ENCODE data around the gene SP100. TPM values are rescaled to one million over a fixed set of nuclear protein-coding genes. Genes with fewer than 3 reads are reported as not detected.

Gene SP100
- total RNA-seq, 2 experiments from 2014 or later, result 351 TPM

DNA sequence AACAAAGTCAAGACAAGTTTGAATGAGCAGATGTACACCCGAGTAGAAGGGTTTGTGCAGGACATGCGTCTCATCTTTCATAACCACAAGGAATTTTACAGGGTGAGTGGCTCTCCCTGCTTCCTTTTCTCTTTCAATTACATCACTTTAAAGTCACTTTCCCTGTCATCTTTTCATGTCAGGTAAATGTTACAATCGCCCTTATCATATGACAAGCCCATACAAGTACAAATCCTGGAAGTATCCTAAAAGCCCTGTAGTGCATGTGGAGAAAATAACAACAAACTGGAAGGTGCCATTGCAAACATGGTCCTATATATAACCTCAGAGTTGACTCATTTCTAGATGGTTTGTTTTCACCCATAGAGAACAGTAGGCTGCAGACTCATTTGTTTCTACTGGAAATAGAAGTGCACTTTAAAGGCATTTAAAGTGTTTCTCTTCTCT lies 126.0 kb downstream of the SP100 start:
- no peak overlapping the region for H3K4me3 Mint-ChIP-seq
- POLR2A ChIA-PET, result no interaction called here
- no peak overlapping the region for H3K27ac Mint-ChIP-seq
- CTCF ChIA-PET, result no interaction called here
- H3K4me1 Mint-ChIP-seq, result peaks cover 26% of the 10 kb centered on the region
- peaks cover 74% of the 10 kb centered on the region for H3K36me3 Mint-ChIP-seq (ENCODE audit: low read depth)
- no peaks in the 10 kb centered on the region for H3K27me3 Mint-ChIP-seq
- no peak for DNase-seq
- H3K9me3 Mint-ChIP-seq, result peaks cover 13% of the 10 kb centered on the region

DNA sequence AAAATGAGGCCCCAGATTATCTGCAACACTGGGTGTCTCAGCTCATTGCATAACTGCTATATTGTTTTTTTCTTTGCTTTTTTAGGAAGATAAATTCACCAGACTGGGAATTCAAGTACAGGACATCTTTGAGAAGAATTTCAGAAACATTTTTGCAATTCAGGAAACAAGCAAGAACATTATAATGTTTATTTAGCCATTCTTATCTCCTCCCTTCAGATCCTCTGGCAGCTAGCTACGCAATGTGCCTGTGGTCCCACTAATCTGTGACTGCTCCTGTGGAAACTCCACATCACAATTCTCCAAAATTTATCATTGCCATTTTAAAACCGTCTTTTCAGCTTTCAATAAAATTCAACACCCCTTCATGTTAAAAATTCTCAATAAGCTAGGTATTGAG lies 126.8 kb downstream of the SP100 start:
- H3K4me3 Mint-ChIP-seq, result no peak overlapping the region
- H3K4me1 Mint-ChIP-seq, result peaks cover 24% of the 10 kb centered on the region
- H3K27ac Mint-ChIP-seq, result no peak overlapping the region
- no peaks in the 10 kb centered on the region for H3K27me3 Mint-ChIP-seq
- no peak for DNase-seq
- peaks cover 11% of the 10 kb centered on the region for H3K9me3 Mint-ChIP-seq
- ChIA-PET POLR2A (interaction anchor here (0.6 kb wide), 1 partner anchor 27 kb away, joined by 3 read pairs; no protein-coding TSS in a partner anchor), CTCF (no interaction called here)
- H3K36me3 Mint-ChIP-seq (ENCODE audit: low read depth), result peaks cover 69% of the 10 kb centered on the region

DNA sequence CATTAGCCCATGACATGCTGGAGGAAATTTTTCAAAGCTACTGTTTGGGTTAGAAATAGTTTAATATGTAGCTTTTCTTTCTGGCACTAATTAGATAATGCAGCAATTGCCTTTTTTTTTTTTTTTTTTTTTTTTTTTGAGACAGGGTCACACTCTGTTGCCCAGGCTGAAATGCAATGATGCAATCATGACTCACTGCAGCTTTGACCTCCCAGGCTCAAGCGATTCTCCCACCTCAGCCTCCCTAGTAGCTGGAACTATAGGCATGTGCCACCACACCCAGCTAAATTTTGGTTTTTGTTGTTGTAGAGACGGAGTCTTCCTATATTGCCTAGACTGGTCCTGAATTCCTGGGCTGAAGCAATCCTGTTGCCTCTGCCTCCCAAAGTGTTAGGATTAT lies 136.2 kb downstream of the SP100 start:
- ChIA-PET CTCF (interaction anchor here (0.7 kb wide), 1 partner anchor 40 kb away, joined by 3 read pairs; no protein-coding TSS in a partner anchor), POLR2A (no interaction called here)
- Mint-ChIP-seq H3K4me1 (peaks cover 6% of the 10 kb centered on the region), H3K4me3 (no peak overlapping the region), H3K9me3 (peaks cover 15% of the 10 kb centered on the region), H3K27me3 (peaks cover 5% of the 10 kb centered on the region), H3K36me3 (ENCODE audit: low read depth) (peaks cover 12% of the 10 kb centered on the region), H3K27ac (no peak overlapping the region)
- no peak for DNase-seq

DNA sequence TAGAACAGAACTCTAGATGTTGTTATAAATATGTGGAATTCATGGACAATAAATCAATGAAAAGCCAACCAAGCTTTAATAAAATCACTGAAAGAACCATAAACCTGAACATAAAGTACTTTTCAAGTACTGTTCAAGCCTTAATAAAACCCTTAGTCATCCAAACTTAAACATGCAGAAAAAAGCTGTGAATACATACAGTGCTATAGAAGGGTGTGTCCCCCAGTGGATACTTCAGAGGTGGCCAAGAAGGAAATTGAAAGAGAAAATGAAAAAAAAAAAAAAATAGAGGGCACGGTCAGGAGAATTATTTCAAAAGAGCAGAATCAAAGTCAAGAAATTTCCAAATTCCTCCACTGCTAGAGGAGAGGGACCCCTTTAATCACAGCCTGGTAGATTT lies 141.1 kb downstream of the SP100 start:
- POLR2A ChIA-PET, result interaction anchor here (0.6 to 1.4 kb wide), 2 partner anchors 46 to 333 kb away, joined by 3 to 5 read pairs; no protein-coding TSS in a partner anchor
- Mint-ChIP-seq H3K9me3 (peaks cover 15% of the 10 kb centered on the region), H3K4me1 (peaks cover 6% of the 10 kb centered on the region), H3K27ac (no peak overlapping the region), H3K36me3 (ENCODE audit: low read depth) (peaks cover 12% of the 10 kb centered on the region), H3K27me3 (peaks cover 13% of the 10 kb centered on the region), H3K4me3 (no peak overlapping the region)
- CTCF ChIA-PET, result interaction anchor here (0.7 kb wide), 1 partner anchor 319 kb away, joined by 3 read pairs; no protein-coding TSS in a partner anchor
- DNase-seq, result no peak

DNA sequence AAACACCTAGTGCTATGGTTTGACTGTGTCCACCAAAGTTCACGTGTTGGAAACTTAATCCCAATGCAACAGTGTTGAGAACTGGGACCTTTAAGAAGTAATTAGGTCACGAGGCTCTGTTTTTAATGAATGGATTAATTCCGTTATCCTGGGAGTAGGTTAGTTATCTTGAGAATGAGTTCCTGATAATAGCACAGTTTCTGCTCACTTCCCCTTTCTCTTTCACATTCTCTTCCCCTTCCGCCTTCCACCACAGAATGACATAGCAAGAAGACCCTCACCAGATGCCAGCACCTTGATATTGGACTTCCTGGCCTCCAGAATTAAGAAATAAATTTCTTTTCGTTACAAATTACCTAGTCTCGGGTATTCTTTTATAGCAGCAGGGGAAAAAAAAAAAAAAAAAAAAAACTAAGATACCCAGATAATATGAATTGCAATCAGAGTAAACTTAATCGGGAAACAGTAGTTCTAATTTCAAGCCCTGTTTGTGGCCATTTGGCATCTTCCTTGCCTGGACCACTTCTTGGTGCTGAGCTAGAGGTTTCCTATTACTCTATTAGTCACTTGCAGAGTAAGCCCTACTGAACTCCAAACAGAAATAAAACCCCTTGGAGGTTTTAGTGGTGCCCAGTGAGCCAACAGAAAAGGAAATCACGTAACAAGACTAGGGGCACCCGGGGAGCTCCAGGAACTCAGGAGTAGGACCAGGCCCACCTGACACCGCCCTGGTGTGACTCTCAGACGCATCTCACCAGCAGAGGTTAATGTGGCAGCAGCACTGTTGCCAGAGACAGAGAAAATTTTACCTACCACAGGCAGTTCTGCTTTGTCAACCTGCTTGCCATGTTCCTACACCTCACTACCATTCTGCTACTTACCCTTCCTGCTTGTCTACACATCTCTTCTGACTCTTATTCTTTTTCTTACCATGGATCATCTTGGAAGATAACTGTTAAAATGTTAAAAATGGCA lies 149.1 kb downstream of the SP100 start:
- H3K27ac Mint-ChIP-seq, result no peak overlapping the region
- DNase-seq, result no peak
- H3K4me3 Mint-ChIP-seq, result no peak overlapping the region
- peaks cover 9% of the 10 kb centered on the region for H3K36me3 Mint-ChIP-seq (ENCODE audit: low read depth)
- CTCF ChIA-PET, result no interaction called here
- peaks cover 14% of the 10 kb centered on the region for H3K9me3 Mint-ChIP-seq
- peaks cover 5% of the 10 kb centered on the region for H3K4me1 Mint-ChIP-seq
- POLR2A ChIA-PET, result no interaction called here
- H3K27me3 Mint-ChIP-seq, result peaks cover 2% of the 10 kb centered on the region

- no peaks in the 10 kb centered on the region for H3K27me3 Mint-ChIP-seq
- H3K36me3 Mint-ChIP-seq (ENCODE audit: low read depth), result peaks cover 23% of the 10 kb centered on the region
- H3K9me3 Mint-ChIP-seq, result peaks cover 38% of the 10 kb centered on the region
- H3K4me3 Mint-ChIP-seq, result no peak overlapping the region
- no peak overlapping the region for H3K27ac Mint-ChIP-seq
- ChIA-PET POLR2A (no interaction called here), CTCF (no interaction called here)
- DNase-seq, result no peak
- H3K4me1 Mint-ChIP-seq, result peaks cover 5% of the 10 kb centered on the region
These were observed 153.3 kb downstream of the SP100 start for GRCh38 chr2:230569298-230569697.

DNA sequence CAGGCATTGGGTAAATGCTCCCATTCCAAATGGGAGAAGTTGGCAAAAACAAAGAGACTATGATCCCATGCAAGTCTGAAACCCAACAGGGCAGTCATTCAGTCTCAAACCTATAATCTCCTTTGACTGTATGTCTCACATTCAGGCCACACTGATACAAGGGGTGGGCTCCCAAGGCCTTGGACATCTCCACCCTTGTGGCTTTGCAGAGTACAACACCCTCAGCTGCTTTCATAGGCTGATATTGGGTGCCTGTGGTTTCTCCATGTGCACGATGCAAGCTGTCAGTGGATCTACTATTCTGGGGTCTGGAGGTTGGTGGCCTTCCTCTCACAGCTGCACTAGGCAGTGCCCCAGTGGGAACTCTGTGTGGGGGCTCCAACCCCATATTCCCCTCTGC lies 155.0 kb downstream of the SP100 start:
- peaks cover 9% of the 10 kb centered on the region for H3K4me1 Mint-ChIP-seq
- peaks cover 27% of the 10 kb centered on the region for H3K36me3 Mint-ChIP-seq (ENCODE audit: low read depth)
- H3K9me3 Mint-ChIP-seq, result peaks cover 47% of the 10 kb centered on the region
- H3K27ac Mint-ChIP-seq, result no peak overlapping the region
- POLR2A ChIA-PET, result no interaction called here
- CTCF ChIA-PET, result no interaction called here
- H3K27me3 Mint-ChIP-seq, result no peaks in the 10 kb centered on the region
- no peak for DNase-seq
- H3K4me3 Mint-ChIP-seq, result no peak overlapping the region

DNA sequence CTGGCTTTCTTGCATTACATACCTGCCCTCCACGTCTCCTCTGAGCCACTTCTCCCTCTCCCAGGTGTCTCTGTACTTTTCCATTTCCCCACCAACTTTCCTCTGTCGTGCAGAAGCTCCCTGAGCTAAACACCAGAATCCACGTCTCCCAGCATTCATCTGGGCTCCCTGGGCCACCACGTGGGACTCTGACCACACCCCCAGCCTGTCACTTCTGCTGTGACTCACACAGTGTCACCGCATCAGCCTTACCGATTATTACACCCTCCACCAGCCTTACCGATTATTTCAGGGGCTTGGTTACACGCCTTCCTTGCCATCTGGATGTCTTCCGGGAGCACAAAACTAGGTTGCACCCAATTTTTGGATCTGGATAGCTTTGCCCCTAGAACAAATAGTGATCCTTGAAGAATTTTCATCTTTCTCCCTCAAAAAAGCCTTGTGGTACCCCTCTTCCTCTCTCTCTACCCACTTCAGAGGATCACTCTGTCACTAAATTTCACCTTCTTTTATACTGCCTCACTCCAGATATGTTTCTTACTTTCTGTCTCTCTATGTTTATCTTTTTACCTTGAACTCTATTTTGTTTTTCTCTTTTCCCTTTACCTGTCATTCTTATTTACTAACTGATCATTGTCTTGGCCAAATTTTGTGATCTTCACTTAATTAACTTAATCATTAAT lies 159.8 kb downstream of the SP100 start:
- ChIA-PET POLR2A (interaction anchor here (1.0 to 1.1 kb wide), 2 partner anchors 9 to 157 kb away, joined by 3 read pairs; no protein-coding TSS in a partner anchor), CTCF (interaction anchor here (1.1 kb wide), 1 partner anchor 509 kb away, joined by 3 read pairs; no protein-coding TSS in a partner anchor)
- peaks cover 19% of the 10 kb centered on the region for H3K36me3 Mint-ChIP-seq (ENCODE audit: low read depth)
- H3K27ac Mint-ChIP-seq, result peak overlapping the region; percentile 6
- H3K9me3 Mint-ChIP-seq, result peaks cover 28% of the 10 kb centered on the region
- H3K4me1 Mint-ChIP-seq, result peaks cover 10% of the 10 kb centered on the region
- no peaks in the 10 kb centered on the region for H3K27me3 Mint-ChIP-seq
- H3K4me3 Mint-ChIP-seq, result peak overlapping the region; percentile 8
- peak; percentile 55 for DNase-seq

GRCh38 chr2:230577114-230577513 lies 161.1 kb downstream of the SP100 start:
- H3K36me3 Mint-ChIP-seq (ENCODE audit: low read depth), result peaks cover 18% of the 10 kb centered on the region
- H3K9me3 Mint-ChIP-seq, result peaks cover 22% of the 10 kb centered on the region
- ChIA-PET POLR2A (interaction anchor here (1.1 kb wide), 1 partner anchor 8 kb away, joined by 3 read pairs; no protein-coding TSS in a partner anchor), CTCF (no interaction called here)
- H3K27me3 Mint-ChIP-seq, result no peaks in the 10 kb centered on the region
- H3K4me3 Mint-ChIP-seq, result no peak overlapping the region
- H3K27ac Mint-ChIP-seq, result no peak overlapping the region
- no peak for DNase-seq
- peaks cover 12% of the 10 kb centered on the region for H3K4me1 Mint-ChIP-seq

DNA sequence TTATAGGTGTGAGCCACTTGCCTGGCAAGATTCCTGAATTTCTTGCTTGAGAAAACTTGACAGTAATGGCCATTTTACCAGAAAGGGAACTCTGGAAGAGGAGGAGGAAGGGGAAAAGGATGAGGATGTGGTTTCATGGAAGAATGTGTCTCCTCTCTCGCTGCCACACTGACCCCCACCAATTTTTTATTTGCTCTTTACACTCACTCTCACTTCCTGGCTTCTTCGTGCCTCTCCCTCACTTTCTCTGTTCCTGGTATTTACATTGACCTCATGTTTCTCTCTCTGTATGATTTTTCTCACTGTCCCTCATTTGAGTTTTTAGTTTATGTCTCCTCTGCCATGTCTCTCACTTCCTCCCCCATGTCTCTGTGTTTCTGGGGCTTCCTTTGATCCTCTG lies 162.1 kb downstream of the SP100 start:
- Mint-ChIP-seq H3K4me3 (no peak overlapping the region), H3K36me3 (ENCODE audit: low read depth) (peaks cover 28% of the 10 kb centered on the region), H3K27me3 (no peaks in the 10 kb centered on the region), H3K4me1 (peaks cover 21% of the 10 kb centered on the region), H3K27ac (no peak overlapping the region), H3K9me3 (peaks cover 25% of the 10 kb centered on the region)
- POLR2A ChIA-PET, result no interaction called here
- CTCF ChIA-PET, result no interaction called here
- no peak for DNase-seq

DNA sequence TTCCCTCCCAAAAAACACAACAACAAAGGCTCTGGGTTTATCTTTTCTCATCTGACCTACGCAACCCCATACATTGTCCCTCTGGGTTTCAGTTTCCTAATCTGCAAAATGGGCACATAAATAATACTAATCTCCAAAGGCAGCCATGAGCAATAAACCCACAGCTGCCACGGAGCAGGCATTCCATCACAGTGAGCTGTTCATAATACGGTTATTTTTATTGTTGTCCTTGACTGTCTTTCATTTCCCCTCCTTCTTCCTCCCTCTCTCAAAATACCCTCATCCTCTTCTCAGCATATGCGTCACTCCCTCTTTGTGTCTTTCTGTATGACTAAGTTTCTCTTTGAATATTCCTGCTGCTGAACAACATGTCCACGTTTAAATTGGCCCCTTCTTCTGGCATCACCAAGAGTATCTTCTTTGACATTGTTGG lies 166.9 kb downstream of the SP100 start:
- peak overlapping the region; percentile 0 for H3K4me3 Mint-ChIP-seq
- CTCF ChIA-PET, result interaction anchor here (1.5 kb wide), 1 partner anchor 15 kb away, joined by 4 read pairs; no protein-coding TSS in a partner anchor
- POLR2A ChIA-PET, result interaction anchor here (0.5 to 1.1 kb wide), 3 partner anchors 20 to 357 kb away, joined by 3 to 4 read pairs (median 3); partner anchors contain the start of gene SP140
- H3K36me3 Mint-ChIP-seq (ENCODE audit: low read depth), result peaks cover 27% of the 10 kb centered on the region
- peaks cover 19% of the 10 kb centered on the region for H3K9me3 Mint-ChIP-seq
- peak; percentile 24 for DNase-seq
- H3K27me3 Mint-ChIP-seq, result no peaks in the 10 kb centered on the region
- H3K27ac Mint-ChIP-seq, result peak overlapping the region; percentile 45
- H3K4me1 Mint-ChIP-seq, result peaks cover 24% of the 10 kb centered on the region

- peaks cover 27% of the 10 kb centered on the region for H3K36me3 Mint-ChIP-seq (ENCODE audit: low read depth)
- ChIA-PET CTCF (interaction anchor here (1.5 kb wide), 1 partner anchor 14 kb away, joined by 4 read pairs; no protein-coding TSS in a partner anchor), POLR2A (no interaction called here)
- H3K4me1 Mint-ChIP-seq, result peaks cover 25% of the 10 kb centered on the region
- H3K27ac Mint-ChIP-seq, result peak overlapping the region; percentile 45
- H3K4me3 Mint-ChIP-seq, result no peak overlapping the region
- no peaks in the 10 kb centered on the region for H3K27me3 Mint-ChIP-seq
- DNase-seq, result no peak
- H3K9me3 Mint-ChIP-seq, result peaks cover 19% of the 10 kb centered on the region
These were observed 167.6 kb downstream of the SP100 start for GRCh38 chr2:230583581-230583980.

Measured in activated CD4-positive, alpha-beta memory T cell treated with anti-CD3 and anti-CD28 coated beads, Interleukin-2, amount 10 ng/mL, durations not matched to agents 7 days and 5 days (primary cell).